Testis (tissue), 2 donors: Measurements from ENCODE around the gene ZNF236.

Source experiments
- POLR2A ChIP-seq: fragments of 450-650 bp; IDR thresholded peaks from one replicate; pipeline ENCODE4 v1.6.1; 2017; ENCODE audit warnings: antibody characterized with exemption, mild to moderate bottlenecking, moderate library complexity
- TF ChIP-seq, protein P1 (sequence below), 3 experiments: fragments of 450-650 bp in 2 of 3; fragments of 200-600 bp in 1 of 3; sonication (generic) in 1 of 3; IDR thresholded peaks; one replicate each; pipeline ENCODE4 v1.5.1; 2016 to 2019; ENCODE audit warnings: antibody characterized with exemption in 3 of 3, mild to moderate bottlenecking in 2 of 3, moderate library complexity in 1 of 3

DNA sequence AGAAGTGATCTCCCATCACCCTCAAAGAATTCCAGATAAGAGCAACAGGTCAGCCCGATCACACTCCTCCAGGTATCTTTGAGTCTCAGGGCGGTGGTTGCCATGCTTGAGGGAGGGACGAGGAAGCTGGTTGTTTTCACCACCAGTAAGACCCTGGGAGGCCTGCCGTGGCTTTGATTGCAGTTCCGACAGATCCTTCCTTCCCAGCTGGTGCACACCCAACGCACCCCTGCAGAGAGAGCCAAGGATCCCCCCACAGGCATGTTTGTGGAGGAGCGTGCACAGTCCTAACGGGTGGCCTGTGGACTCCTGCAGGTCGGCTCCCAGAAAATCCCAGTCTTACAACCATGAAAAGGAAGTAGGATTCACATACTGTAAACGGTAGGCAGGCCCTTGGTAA, 13.8 kb upstream of the ZNF236 start:
- TF ChIP-seq POLR2A: no peak
- TF ChIP-seq, protein P1, sequence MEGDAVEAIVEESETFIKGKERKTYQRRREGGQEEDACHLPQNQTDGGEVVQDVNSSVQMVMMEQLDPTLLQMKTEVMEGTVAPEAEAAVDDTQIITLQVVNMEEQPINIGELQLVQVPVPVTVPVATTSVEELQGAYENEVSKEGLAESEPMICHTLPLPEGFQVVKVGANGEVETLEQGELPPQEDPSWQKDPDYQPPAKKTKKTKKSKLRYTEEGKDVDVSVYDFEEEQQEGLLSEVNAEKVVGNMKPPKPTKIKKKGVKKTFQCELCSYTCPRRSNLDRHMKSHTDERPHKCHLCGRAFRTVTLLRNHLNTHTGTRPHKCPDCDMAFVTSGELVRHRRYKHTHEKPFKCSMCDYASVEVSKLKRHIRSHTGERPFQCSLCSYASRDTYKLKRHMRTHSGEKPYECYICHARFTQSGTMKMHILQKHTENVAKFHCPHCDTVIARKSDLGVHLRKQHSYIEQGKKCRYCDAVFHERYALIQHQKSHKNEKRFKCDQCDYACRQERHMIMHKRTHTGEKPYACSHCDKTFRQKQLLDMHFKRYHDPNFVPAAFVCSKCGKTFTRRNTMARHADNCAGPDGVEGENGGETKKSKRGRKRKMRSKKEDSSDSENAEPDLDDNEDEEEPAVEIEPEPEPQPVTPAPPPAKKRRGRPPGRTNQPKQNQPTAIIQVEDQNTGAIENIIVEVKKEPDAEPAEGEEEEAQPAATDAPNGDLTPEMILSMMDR (IDR thresholded peaks at IDR 0.05): no peak
